Measurements from ENCODE around the gene LIN7A. TPM values are rescaled to one million over a fixed set of nuclear protein-coding genes. Genes with fewer than 3 reads are reported as not detected.

LIN7A gene
- total and polyA plus RNA-seq, 2 of the 8 experiments (the other 6 are each of a cell fraction or from before 2014, with no cell fraction given) = 5.8 to 22.0 TPM

DNA sequence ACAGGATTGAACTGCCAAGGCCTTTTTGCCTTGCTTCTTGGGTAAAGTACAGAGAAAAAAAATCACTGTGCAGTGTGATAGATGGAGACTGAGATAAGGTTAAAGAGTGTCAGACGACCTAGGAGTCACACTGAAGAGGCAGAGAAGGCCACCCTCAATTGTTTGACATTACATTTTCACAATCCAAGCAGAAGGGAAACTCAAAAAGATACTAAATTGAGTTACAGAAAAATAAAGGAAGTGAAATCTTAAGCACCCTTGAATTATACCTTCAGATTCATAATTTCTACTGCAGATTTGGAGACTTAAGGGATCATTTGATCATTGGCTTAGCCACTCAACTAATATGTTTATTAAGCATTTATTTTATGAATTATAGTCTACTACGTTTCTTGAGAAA lies 123.9 kb downstream of the LIN7A start:
- no peak overlapping the region for H2BK5ac ChIP-seq (ENCODE audit: low read depth, low read length)
- CTCF ChIA-PET (ENCODE audit: partially characterized antibody) = no interaction called here
- TF ChIP-seq KDM4A (IDR thresholded peaks at IDR 0.05; ENCODE audit: low read depth, low read length, severe bottlenecking) = no peak
- no peak for TF ChIP-seq RNF2 (IDR thresholded peaks at IDR 0.05; ENCODE audit: borderline replicate concordance, low read depth, low read length, missing control alignments, poor library complexity, severe bottlenecking)
- no peak for TF ChIP-seq RAD21 (IDR thresholded peaks at IDR 0.05 in 1 of 2, conservative IDR thresholded peaks at IDR 0.05 in 1 of 2; ENCODE audit: low read depth in 2 of 2, low read length in 2 of 2)
- TF ChIP-seq RXRA (IDR thresholded peaks at IDR 0.05; ENCODE audit: insufficient read depth, low read depth, low read length) = no peak
- no peak for TF ChIP-seq MAFK (IDR thresholded peaks at IDR 0.05; ENCODE audit: low read depth, low read length)
- TF ChIP-seq PHF8 (conservative IDR thresholded peaks at IDR 0.05; ENCODE audit: low read depth, low read length) = no peak
- TF ChIP-seq, protein P1, sequence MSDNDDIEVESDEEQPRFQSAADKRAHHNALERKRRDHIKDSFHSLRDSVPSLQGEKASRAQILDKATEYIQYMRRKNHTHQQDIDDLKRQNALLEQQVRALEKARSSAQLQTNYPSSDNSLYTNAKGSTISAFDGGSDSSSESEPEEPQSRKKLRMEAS (IDR thresholded peaks at IDR 0.05) = no peak
- TF ChIP-seq CHD2 (IDR thresholded peaks at IDR 0.05; ENCODE audit: low read length) = no peak
- TF ChIP-seq, protein P2, sequence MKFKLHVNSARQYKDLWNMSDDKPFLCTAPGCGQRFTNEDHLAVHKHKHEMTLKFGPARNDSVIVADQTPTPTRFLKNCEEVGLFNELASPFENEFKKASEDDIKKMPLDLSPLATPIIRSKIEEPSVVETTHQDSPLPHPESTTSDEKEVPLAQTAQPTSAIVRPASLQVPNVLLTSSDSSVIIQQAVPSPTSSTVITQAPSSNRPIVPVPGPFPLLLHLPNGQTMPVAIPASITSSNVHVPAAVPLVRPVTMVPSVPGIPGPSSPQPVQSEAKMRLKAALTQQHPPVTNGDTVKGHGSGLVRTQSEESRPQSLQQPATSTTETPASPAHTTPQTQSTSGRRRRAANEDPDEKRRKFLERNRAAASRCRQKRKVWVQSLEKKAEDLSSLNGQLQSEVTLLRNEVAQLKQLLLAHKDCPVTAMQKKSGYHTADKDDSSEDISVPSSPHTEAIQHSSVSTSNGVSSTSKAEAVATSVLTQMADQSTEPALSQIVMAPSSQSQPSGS (IDR thresholded peaks at IDR 0.05; ENCODE audit: low read length) = no peak
- TF ChIP-seq CBX8 (IDR thresholded peaks at IDR 0.05; ENCODE audit: borderline replicate concordance, low read depth, low read length) = no peak
- TF ChIP-seq SAP30 (IDR thresholded peaks at IDR 0.05; ENCODE audit: insufficient read depth, insufficient replicate concordance, low read length) = no peak

More for the DNA sequence above, 123.9 kb downstream of the LIN7A start:
- POLR2A ChIA-PET (ENCODE audit: partially characterized antibody) = no interaction called here
- H2AK5ac ChIP-seq (ENCODE audit: low read depth, low read length) = no peak overlapping the region
- H4K20me1 ChIP-seq (replicated peaks in 1 of 2; ENCODE audit: control insufficient read depth in 1 of 2, insufficient read depth in 2 of 2, low read length in 2 of 2) = no peaks in the 10 kb centered on the region
- no peaks in the 10 kb centered on the region for H3K4me1 ChIP-seq (replicated peaks in 1 of 4; ENCODE audit: control insufficient read depth in 3 of 4, insufficient read depth in 4 of 4, low read length in 3 of 4)
- H3K56ac ChIP-seq (replicated peaks; ENCODE audit: insufficient read length, low read depth, low read length) = no peak overlapping the region
- no peaks in the 10 kb centered on the region for H3K27me3 ChIP-seq (replicated peaks in 1 of 4; ENCODE audit: control insufficient read depth in 3 of 4, extremely low read depth in 1 of 4, insufficient read depth in 3 of 4, low read length in 3 of 4)
- no peak overlapping the region for H3K4me3 ChIP-seq (ENCODE audit: extremely low read depth in 1 of 4, insufficient read depth in 2 of 4, low read depth in 3 of 4, low read length in 4 of 4)
- H3K79me1 ChIP-seq (ENCODE audit: low read depth, low read length) = no peaks in the 10 kb centered on the region
- no peak overlapping the region for H2BK120ac ChIP-seq (replicated peaks; ENCODE audit: low read depth, low read length)
- H2BK15ac ChIP-seq (ENCODE audit: low read length) = no peak overlapping the region
- no peak overlapping the region for H3K4me2 ChIP-seq (ENCODE audit: insufficient read depth in 1 of 2, low read depth in 2 of 2, low read length in 2 of 2)
- H3K9ac ChIP-seq (replicated peaks in 1 of 4; ENCODE audit: extremely low read depth in 1 of 4, low read depth in 3 of 4, low read length in 3 of 4) = no peak overlapping the region
- no peak overlapping the region for H3K27ac ChIP-seq (ENCODE audit: low read depth, low read length)
- no peak overlapping the region for H4K5ac ChIP-seq (ENCODE audit: insufficient read length, low read depth, low read length)
- 84% methylated on average over 2 of the region's 2 CpGs; no CpG with 5 or more reads in 1 of the 2 experiments for WGBS, 2 experiments (ENCODE audit: extremely low coverage in 1 of 2, insufficient coverage in 1 of 2, insufficient read length in 1 of 2, insufficient replicate concordance in 2 of 2, low coverage in 1 of 2, low lambda C conversion rate in 2 of 2, missing lambda C conversion rate in 1 of 2)
- no peak overlapping the region for H3K23ac ChIP-seq (ENCODE audit: insufficient read length)
- H3K36me3 ChIP-seq (ENCODE audit: control insufficient read depth in 2 of 4, insufficient read depth in 4 of 4, low read length in 3 of 4) = peaks cover 0 to 8% (median 1%) of the 10 kb centered on the region in 4 experiments; a peak in 2 of 8 replicates
- H3K14ac ChIP-seq (ENCODE audit: insufficient read length) = no peak overlapping the region
- DNase-seq (ENCODE audit: low read depth in 1 of 2, low spot score in 2 of 2) (no peak), FAIRE-seq (no peak)
- H2BK12ac ChIP-seq (ENCODE audit: low read depth, low read length) = no peak overlapping the region
- no peak overlapping the region for H4K8ac ChIP-seq (ENCODE audit: extremely low read depth, insufficient read depth, low read length)
- no peak overlapping the region for H4K91ac ChIP-seq (replicated peaks; ENCODE audit: insufficient read length, low read length)
- H3K23me2 ChIP-seq (ENCODE audit: low read depth, low read length) = no peaks in the 10 kb centered on the region; the same call in 1 of the 2 replicates
- no peak overlapping the region for H2AFZ ChIP-seq (ENCODE audit: low read length)
- no peaks in the 10 kb centered on the region for H3K9me3 ChIP-seq (ENCODE audit: insufficient read depth in 2 of 2, low read depth in 1 of 2, low read length in 1 of 2)
- no peak overlapping the region for H3K18ac ChIP-seq (ENCODE audit: extremely low read depth, low read length)
- no peak overlapping the region for H2BK20ac ChIP-seq (ENCODE audit: low read length)
- H3K4ac ChIP-seq (replicated peaks; ENCODE audit: insufficient read length, low read depth, low read length) = no peak overlapping the region
- no peaks in the 10 kb centered on the region for H3K79me2 ChIP-seq (ENCODE audit: control insufficient read depth in 1 of 2, insufficient read depth in 2 of 2, low read length in 2 of 2)
